ENCODE results near the gene APC2.

Gene APC2

DNA sequence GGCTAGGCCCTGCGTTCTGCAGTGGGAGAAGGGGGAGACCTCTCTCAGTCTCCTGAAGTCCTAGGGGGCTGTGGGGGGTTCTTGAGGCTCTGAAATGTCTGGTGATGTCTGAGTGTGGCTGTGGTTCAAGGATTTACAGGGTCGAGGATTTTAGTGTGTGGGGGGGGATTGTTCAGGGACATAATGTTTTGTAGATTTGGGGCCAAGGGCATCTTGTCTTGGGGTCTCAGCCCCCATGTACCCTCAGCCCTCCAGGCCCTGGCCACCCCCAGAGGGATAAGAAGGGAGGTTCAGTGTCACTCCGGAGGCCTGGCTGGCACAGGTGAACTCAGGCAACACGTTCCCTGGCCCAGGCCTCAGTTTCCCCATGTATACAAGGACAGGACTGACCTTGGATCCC is 2.4 kb upstream of the APC2 start:
- DNase-seq, result no peak

DNA sequence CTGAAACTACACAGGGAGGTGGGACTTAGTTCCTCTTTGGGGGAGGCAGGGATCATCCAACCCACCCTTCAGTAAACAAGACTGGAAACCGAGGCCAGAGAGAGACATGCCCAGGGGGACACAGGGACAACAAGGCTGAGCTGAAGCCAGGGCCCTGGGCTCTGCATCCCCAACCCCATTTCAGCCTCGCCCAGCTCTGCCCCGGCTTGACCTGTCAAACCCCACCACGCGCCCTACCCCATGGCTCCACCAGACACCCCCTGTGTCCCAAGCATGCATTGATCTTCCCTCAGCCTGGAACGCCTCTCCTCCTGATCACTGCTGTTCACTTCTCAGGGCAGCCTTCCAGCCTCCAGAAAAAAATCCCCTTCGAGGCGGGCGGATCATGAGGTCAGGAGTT is 2.0 kb upstream of the APC2 start:
- no peak for DNase-seq

- no peak for DNase-seq
Observed at GRCh38 chr19:1450735-1451731, 1.1 kb downstream of the APC2 start.

DNA sequence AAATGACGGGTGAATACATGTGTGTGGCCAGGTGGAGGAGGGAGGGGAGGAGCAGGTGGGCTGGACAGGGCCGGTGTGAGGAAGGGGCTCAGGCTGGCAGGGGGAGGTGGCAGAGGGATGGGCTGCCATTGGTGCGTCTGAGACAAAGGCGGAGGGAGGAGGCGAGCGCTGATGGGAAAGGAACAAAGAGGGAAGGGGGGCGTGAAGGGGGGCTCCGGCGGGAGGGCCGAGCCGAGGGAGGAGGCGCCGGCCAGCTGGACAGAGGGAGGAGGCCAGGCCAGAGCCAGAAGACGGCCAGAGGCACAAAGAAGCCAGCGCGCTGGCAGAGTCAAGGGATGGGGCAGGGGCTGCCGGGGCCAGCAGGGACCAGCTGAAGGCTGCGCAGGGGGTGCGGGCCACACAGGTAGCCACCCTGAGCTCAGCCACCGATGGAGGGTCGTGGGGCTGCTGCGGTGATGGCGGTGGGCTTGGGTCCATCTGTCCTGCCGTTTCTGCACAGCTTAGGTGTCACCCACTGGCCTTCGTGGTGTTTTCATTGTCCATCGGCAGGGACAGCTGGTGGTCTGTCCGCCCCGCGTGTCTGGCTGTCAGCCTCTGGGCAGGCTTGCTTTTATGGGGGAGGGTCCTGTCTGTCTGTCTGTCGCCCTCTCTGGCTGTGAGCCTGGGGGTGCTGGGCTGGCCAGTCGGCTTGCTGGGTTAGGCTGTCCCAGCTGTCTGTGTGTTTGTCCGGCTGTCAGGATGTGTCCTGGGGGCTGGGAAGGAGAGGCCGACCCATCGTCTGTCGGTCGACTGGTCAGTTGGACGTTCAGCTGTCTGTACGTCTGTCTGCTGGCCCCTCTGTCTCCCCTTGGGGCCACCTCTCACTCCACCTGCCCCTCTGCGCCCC is 2.2 kb downstream of the APC2 start:
- no peak for DNase-seq

DNA sequence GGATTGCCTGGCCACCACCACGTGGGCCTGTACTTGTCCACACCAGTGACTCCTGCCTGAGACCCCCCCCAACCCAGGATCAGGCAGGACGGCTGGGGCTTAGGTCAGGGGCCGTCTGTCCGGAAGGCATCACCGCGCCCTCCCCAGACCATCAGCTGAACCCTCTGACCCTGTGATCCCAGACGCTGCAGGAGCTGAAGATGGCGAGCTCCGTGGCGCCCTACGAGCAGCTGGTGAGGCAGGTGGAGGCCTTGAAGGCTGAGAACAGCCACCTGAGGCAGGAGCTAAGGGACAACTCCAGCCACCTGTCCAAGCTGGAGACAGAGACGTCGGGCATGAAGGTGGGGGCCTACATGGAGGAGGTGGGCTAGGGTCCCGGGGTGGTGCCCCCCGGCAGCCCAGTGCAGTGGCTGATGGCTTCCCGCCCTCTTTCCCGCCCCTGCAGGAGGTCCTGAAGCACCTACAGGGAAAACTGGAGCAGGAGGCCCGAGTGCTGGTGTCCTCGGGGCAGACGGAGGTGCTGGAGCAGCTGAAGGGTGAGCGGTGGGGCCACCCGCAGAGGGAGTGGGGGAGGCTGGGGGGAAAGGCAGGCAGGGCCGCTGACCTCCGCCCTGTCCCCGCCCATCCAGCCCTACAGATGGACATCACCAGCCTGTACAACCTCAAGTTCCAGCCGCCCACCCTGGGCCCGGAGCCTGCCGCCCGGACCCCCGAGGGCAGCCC is 3.0 kb downstream of the APC2 start:
- DNase-seq, result no peak

GRCh38 chr19:1453525-1454364 is 3.8 kb downstream of the APC2 start:
- no peak for DNase-seq

DNA sequence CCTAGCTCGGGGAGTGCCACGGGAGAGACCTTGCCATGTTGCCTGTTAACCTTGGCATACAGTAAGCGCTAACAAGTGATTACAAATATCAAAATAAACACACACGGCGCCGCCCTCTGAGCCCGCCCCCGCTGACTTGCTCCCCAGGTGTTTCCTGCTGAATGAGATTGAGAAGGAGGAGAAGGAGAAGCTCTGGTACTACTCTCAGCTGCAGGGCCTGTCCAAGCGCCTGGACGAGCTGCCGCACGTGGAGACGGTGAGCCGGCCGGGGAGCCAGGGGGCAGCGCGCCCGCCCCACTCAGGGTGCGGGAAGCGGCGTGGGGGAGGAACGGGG is 5.0 kb downstream of the APC2 start:
- DNase-seq, result no peak

DNA sequence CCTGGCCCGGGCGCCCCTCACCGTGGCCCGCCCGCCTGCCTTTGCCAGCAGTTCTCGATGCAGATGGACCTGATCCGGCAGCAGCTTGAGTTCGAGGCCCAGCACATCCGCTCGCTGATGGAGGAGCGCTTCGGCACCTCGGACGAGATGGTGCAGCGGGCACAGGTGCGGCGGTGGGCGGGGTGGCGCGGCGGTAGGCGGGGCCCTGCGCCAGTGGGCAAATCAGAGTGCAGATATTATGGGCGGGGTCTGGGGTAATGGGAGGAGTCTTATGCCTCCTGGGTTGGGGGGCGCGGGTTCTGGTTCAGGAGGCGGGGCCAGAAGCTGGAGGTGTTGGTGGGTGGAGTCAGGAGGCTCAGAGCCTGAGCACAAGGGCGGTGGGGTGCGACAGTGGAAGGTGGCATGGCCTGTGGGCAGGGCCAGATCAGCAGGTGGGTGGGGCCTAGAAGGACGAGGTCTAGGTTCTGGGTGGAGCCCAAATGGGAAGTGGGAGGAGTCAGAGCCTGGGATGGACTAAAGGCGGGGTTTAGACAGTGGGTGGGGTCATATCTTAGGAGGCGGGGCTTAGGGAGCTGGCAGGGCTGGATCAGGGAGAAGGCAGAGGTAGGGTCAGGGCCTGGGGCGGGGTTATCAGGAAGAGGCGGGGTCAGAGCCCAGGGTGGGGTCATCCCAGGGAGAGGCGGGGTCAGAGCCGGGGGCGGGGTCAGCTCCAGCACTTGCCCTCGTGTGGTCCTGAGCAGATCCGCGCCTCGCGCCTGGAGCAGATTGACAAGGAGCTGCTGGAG is 5.6 kb downstream of the APC2 start:
- DNase-seq, result no peak

GRCh38 chr19:1456121-1456900 is 6.4 kb downstream of the APC2 start:
- no peak for DNase-seq

- DNase-seq, result no peak
Observed at GRCh38 chr19:1457031-1457739, 7.3 kb downstream of the APC2 start.

GRCh38 chr19:1457892-1458291 is 8.0 kb downstream of the APC2 start:
- DNase-seq, result no peak

- DNase-seq, result no peak
Observed at GRCh38 chr19:1459479-1459878, 9.6 kb downstream of the APC2 start.

- DNase-seq, result no peak
Observed at GRCh38 chr19:1460033-1460995, 10.4 kb downstream of the APC2 start.

GRCh38 chr19:1461862-1462261 is 11.9 kb downstream of the APC2 start:
- DNase-seq, result no peak

GRCh38 chr19:1465191-1466016 is 15.5 kb downstream of the APC2 start:
- no peak for DNase-seq

DNA sequence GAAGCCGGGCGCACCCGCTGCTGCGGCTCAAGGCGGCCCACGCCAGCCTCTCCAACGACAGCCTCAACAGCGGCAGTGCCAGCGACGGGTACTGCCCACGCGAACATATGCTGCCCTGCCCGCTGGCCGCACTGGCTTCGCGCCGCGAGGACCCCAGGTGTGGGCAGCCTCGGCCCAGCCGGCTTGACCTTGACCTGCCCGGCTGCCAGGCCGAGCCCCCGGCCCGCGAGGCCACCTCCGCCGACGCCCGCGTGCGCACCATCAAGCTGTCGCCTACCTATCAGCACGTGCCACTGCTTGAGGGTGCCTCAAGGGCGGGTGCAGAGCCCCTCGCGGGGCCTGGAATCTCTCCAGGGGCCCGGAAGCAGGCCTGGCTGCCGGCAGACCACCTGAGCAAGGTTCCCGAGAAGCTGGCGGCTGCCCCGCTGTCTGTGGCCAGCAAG is 16.1 kb downstream of the APC2 start:
- DNase-seq, result no peak

GRCh38 chr19:1466461-1467214 is 16.7 kb downstream of the APC2 start:
- DNase-seq, result no peak

Measured in DMS153 (cell line).